ENCODE results near the gene ATXN7L1. TPM values are rescaled to one million over a fixed set of nuclear protein-coding genes. Genes with fewer than 3 reads are reported as not detected.

The ATXN7L1 gene
- total RNA-seq, 3 donors from 2014 or later (not counting 1 experiment from before 2014, with no cell fraction given): 37.5 to 48.6 (median 47.9) TPM

- peak overlapping the region; percentile 89 to 95 for H3K27ac Mint-ChIP-seq
- intact Hi-C loops (cut with micrococcal nuclease): loop anchor here (2.0 to 5.0 kb wide), 2 partner anchors 14 to 117 kb away; no protein-coding TSS in a partner anchor
- H3K4me1 ChIP-seq (ENCODE audit: control insufficient read depth, insufficient read depth, low read length): peaks cover 30% of the 10 kb centered on the region
These were observed 186.0 kb downstream of the ATXN7L1 start for GRCh38 chr7:105690325-105690945.

GRCh38 chr7:105689067-105689819 lies 187.2 kb downstream of the ATXN7L1 start:
- no peak overlapping the region for H3K27ac ChIP-seq (ENCODE audit: low read length)
- H3K36me3 Mint-ChIP-seq: no peaks in the 10 kb centered on the region
- peak overlapping the region; percentile 35 for H3K4me3 Mint-ChIP-seq
- no peaks in the 10 kb centered on the region for H3K9me3 Mint-ChIP-seq
- H3K4me1 Mint-ChIP-seq: peaks cover 27 to 33% of the 10 kb centered on the region in 2 donors
- no peaks in the 10 kb centered on the region for H3K27me3 ChIP-seq (ENCODE audit: control insufficient read depth, insufficient read depth, low read length)
- no peaks in the 10 kb centered on the region for H3K36me3 ChIP-seq (ENCODE audit: control insufficient read depth, insufficient read depth, low read length)
- intact Hi-C loops (cut with micrococcal nuclease): no loop called here
- ATAC-seq (no peak), DNase-seq (no peak)
- 93% methylated on average over 13 of the region's 13 CpGs for WGBS (ENCODE audit: insufficient coverage)
- TF ChIP-seq CTCF (IDR thresholded peaks at IDR 0.05): no peak
- peaks cover 30% of the 10 kb centered on the region for H3K4me1 ChIP-seq (ENCODE audit: control insufficient read depth, insufficient read depth, low read length)
- peaks cover 0 to 2% of the 10 kb centered on the region in 2 donors for H3K27me3 Mint-ChIP-seq (ENCODE audit: low read depth in 2 of 2)
- H3K4me3 ChIP-seq (ENCODE audit: low read length): no peak overlapping the region
- H3K9me3 ChIP-seq (ENCODE audit: control insufficient read depth, insufficient read depth, low read length): no peaks in the 10 kb centered on the region
- peak overlapping the region in 1 of 2 donors; percentile 56 for H3K27ac Mint-ChIP-seq

More at GRCh38 chr7:105690325-105690945, 186.0 kb downstream of the ATXN7L1 start:
- H3K4me3 Mint-ChIP-seq: peak overlapping the region; percentile 100
- no peak for TF ChIP-seq CTCF (IDR thresholded peaks at IDR 0.05)
- Histone ChIP-seq H3K9me3 (ENCODE audit: control insufficient read depth, insufficient read depth, low read length) (no peaks in the 10 kb centered on the region), H3K27me3 (ENCODE audit: control insufficient read depth, insufficient read depth, low read length) (no peaks in the 10 kb centered on the region), H3K4me3 (ENCODE audit: low read length) (no peak overlapping the region), H3K36me3 (ENCODE audit: control insufficient read depth, insufficient read depth, low read length) (no peaks in the 10 kb centered on the region), H3K27ac (ENCODE audit: low read length) (peak overlapping the region; percentile 81)
- DNase-seq (no peak), ATAC-seq (no peak)
- no peaks in the 10 kb centered on the region for H3K36me3 Mint-ChIP-seq
- H3K9me3 Mint-ChIP-seq: no peaks in the 10 kb centered on the region
- H3K27me3 Mint-ChIP-seq (ENCODE audit: low read depth in 2 of 2): peaks cover 0 to 2% of the 10 kb centered on the region in 2 donors
- WGBS (ENCODE audit: insufficient coverage): 97% methylated on average over 17 of the region's 17 CpGs
- H3K4me1 Mint-ChIP-seq: peaks cover 27 to 33% of the 10 kb centered on the region in 2 donors

- Histone ChIP-seq H3K4me1 (ENCODE audit: control insufficient read depth, insufficient read depth, low read length) (peaks cover 25% of the 10 kb centered on the region), H3K36me3 (ENCODE audit: control insufficient read depth, insufficient read depth, low read length) (no peaks in the 10 kb centered on the region), H3K4me3 (ENCODE audit: low read length) (no peak overlapping the region), H3K27ac (ENCODE audit: low read length) (no peak overlapping the region), H3K27me3 (ENCODE audit: control insufficient read depth, insufficient read depth, low read length) (no peaks in the 10 kb centered on the region), H3K9me3 (ENCODE audit: control insufficient read depth, insufficient read depth, low read length) (no peaks in the 10 kb centered on the region)
- TF ChIP-seq CTCF (IDR thresholded peaks at IDR 0.05): no peak
- H3K9me3 Mint-ChIP-seq: no peaks in the 10 kb centered on the region
- H3K4me1 Mint-ChIP-seq: peaks cover 23 to 28% of the 10 kb centered on the region in 2 donors
- no peak overlapping the region for H3K4me3 Mint-ChIP-seq
- ATAC-seq (no peak), DNase-seq (no peak)
- WGBS (ENCODE audit: insufficient coverage): 79% methylated on average over 5 of the region's 5 CpGs
- intact Hi-C loops (cut with micrococcal nuclease): no loop called here
- peaks cover 0 to under 1% of the 10 kb centered on the region in 2 donors for H3K27me3 Mint-ChIP-seq (ENCODE audit: low read depth in 2 of 2)
- peak overlapping the region in 1 of 2 donors; percentile 56 for H3K27ac Mint-ChIP-seq
- no peaks in the 10 kb centered on the region for H3K36me3 Mint-ChIP-seq
These were observed 187.8 kb downstream of the ATXN7L1 start for GRCh38 chr7:105688617-105689016.

Data from natural killer cell (primary cell).